ENCODE data around the gene BLM.

Gene BLM

DNA sequence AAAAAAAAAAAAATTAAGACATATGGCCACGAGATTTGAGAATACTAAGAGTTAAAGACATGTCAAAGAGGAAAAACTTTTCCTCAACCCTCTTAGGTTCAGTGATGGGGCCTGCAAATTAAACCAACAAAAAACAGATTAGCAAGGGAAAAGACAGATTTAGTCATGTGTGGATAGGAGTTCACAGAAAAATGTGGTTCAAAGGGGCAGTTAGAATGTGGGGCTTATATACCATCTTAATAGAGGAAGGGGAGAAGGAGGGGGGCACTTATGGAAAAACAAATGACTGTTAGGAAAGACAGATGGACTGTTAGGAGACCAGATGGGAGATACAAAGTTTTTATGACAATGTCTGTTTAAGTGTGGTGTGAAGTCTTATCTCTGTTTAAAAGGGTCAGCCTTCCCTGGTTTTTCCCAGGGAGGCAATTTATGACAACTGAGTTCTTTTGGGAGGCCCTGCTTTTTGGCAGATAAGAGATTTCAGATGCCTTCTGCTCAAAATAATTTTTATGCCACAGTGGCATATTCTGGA lies 82.6 kb downstream of the BLM start:
- DNase-seq = no peak

DNA sequence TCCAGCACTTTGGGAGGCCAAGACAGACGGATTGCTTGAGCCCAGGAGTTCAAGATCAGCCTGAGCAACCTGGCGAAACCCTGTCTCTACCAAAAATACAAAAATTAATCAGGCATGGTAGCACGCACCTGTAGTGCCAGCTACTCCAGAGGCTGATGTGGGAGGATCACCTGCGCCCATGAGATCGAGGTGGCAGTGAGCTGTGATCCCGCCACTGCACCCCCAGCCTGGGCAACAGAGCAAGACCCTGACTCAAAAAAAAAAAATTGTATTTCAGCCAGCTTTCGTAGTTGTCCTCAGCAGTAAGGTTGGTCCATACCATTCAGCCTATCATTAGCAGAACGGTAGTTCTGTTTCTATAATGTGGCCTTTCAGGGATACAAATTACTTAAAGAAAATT lies 84.7 kb downstream of the BLM start:
- DNase-seq = no peak

DNA sequence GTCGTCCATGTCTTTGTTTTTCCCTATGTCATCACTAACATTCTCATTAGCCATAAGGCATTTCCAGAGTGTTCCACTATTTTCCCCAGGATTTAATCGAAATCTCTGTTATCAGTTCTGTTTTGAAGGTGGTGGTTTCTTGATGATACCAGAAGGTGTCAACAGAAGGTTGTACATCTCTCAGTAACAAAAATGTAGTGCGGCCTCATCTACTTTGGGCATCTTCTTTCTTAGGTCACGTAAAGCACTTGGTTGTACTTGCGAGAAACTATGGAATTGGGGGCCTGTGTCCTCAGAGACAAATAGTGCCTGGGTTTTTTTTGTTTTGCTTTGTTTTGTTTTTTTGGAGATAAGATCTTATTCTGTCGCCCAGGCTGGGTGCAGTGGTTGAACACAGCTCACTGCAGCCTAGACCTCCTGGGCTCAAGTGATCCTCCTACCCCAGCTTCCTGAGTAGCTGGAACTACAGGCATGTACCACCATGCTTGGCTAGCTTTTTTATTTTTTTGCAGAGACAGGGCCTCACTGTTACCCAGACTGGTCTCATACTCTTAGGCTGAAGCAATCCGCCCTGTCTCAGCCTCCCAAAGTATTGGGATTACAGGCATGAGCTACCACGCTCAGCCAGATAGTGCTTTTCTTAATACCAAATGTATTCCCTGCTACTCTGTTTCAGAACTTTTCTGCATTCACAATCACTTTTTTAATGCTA lies 90.1 kb downstream of the BLM start:
- DNase-seq = no peak

DNA sequence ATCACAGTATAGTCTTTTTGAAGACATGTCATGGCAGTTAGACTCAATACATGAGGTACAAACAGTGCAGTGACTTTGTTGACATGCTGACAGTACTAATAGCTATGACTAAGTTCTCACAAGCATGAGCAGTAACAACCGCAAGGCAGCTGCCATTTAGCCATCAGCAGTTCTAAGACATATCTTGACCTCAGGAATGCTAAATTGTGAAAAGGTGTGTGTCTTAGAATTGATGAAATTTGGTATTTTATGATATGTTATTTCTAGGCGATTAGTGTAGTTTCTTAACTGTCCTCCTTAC lies 90.6 kb downstream of the BLM start:
- no peak for DNase-seq

DNA sequence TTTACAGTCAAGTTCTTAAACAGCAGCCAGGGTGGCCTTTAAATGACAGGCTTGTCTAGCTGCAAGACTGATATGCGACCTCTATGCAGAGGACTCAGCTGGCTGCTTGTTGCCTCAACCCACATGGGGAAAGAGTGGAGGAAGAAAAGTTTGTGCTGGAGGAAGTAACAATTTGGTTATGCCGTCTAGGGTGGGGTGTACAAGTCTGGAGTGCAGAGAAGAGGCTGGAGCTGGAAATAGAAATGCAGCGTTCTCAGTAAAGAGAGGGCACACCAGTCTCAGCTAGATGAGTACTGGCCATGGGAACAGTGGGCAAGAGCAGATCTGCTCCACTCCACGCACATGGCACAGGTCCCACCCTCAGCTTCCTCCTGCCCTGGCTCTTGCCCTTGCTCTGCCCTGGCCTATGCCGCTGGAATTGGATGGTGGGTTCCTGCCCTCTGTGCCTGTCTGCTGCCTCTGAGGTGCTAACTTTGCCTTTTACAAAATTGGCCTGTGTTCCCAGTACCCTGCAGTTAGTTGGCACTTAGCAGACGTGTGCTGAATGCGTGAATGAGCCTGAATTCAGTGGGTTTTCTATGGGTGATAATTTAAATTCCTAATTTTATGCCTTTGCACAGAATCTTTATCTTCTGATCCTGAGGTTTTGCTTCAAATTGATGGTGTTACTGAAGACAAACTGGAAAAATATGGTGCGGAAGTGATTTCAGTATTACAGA lies 91.5 kb downstream of the BLM start:
- no peak for DNase-seq

DNA sequence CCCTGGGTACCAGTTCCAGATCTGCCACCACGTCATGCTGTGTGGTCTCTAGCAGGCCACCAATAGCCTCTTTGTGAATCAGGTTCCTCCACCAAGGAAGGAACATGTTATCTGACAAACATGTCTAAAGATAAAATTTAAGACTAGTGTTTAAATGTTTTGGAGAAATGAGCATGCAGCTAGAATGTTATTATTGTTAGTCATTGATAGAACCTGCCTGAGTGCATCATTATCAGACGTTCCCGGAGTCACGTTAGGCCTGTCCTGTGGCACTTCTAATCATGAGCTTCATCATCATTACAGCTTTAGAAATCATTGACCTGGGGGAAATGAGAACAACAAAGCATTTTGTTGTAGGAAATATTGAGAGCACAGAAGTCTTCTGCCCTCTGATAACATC lies 92.4 kb downstream of the BLM start:
- DNase-seq = no peak

DNA sequence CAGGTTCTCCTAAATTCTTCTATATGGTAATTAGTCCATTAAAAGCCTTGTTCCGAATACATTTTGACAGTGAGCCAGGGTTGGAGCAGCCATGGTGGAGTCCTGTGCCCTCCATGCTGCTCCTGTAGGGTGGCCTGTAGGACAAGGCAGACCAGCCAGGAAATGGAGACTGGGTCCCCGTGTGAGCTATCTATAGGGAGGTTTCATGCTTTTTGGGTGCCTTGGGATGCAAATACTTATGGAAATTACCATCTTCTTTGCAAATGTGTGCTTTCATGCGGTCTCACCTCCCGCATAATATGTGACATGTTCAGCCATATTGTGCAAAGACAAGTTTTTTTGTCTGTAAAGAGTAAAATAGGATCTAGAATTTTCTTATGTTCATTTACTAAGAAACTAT lies 93.2 kb downstream of the BLM start:
- no peak for DNase-seq

DNA sequence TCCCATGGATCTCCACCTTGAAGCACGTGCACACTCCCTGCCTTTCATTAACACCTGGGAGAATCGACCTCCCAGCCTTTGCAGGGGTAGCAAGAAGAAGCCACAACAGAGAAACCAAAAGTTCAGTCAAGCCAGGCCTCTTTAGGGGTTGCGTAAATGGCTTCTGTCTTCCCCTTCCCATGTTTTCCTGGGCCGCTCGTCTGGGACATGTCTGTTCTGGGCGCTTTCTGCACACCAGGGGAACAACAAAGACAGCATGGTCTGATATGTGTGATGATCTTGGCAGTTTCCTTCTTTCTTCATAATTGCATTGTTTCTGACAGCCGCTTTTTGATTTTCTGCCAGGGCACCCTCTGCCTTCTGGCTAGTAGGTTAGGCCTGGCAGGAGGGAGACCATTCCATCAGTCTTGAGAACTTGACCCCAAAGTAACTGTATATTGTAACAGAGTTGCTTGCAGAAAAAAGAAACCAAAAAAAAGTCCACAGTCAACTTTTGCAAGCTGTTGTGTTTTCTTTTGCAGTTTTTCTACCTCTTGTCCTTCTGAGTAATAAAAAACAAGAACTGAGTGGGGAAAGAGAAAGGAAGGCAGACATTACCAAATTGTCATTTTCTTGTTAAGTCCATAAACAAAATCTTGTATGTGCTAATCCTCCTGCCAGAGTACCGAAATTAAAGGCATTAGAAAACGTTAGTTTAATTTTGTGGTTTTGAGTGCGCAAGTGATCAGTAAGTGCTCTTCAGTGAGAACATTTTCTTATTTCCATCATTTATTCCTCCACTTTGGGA lies 95.2 kb downstream of the BLM start:
- no peak for DNase-seq

DNA sequence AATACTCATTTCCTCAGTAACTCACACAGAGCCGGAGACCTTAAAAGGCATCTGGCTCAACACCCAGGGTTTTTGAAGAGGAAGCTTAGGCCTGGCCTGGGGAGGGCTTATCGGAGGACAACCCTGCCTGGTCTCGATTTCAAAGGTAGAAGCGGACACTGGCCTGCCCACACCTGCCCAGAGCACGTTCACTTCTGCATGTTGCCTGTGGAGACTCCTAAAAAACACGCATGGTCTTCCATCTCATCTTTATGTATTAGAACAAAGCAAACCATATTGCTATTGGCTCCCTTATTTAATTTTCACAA lies 95.8 kb downstream of the BLM start:
- no peak for DNase-seq

DNA sequence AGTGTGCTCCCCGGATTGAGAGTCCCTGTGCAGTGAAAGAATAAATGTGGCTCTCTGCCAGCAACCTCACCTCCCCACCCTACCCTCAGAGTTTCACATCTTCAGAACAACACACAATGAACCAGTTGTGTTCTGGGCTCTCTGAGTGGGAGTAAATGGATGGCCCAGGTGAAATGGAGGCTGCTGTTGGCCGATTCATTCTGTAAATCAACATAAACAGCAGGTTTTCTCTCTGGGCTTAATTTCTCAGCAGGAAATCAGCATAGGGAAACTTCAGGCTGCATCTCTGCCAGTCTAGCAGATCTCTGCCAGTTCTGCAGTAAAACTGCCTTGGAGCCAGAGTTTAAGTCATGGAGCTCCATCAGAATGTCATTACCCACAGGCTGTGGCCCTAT lies 96.6 kb downstream of the BLM start:
- DNase-seq = no peak

DNA sequence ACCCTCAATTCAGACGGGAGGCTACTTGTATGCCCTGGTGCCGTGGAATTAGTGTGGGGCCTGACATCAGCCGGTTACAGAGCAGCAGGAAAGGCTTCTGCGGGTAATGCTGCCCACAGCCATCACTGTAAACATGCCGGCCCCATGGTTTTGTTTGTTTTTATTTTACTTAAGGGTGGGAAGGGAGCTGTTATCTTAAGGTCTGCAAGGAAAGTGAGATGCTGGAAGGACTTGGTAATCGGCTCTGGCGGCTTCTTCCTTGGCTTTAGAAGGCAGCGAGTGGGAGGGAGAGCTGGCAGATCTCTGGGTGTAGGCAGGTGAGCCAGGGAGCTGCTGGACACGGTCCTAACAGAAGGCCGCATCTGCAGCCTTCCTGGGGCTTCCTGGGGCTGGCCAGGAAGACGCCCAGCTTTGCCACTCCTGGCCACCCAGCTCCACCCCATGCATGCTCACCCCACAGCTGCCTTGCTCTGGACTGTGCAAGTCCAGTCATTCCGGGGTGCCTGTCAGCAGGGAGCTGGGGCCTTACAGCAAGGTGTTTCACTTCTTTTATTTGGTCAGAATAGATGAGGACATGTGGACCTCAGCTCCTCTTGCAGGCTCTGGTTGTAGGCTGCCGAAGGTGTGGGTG lies 97.2 kb downstream of the BLM start:
- no peak for DNase-seq

DNA sequence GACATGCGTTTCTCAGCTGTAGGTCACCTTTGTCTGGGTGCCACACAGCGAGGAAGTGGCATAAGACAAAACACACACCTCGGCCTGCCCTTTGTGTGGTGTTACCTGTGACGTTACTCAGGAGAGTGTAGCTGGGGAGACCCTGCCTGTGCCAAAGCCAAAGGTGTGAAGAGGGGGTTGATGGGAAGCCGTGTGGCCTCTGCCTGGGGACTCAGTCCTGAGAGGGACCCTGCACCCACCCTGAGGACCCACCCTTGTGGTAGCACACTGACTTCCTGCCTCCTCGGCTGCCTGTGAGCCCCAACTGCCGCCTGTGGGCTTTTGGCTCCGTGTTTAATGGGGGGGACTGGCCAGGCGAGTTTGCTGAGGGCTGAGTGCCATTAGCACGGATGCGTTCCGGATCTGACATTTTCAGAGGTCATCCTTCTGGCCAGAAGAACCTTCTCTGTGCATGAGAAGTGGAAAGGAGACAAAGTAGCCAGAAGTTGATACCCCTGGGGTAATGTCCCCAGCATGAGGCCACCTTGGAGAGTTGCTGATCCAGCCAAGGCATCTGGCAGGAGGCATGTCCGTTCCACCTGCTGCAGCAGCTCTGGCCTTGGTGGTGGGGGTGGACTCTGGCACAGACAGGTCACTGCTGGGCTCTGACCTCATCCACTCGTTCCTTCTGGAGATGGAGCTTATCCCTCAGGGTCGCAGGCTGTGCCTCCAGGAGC lies 99.4 kb downstream of the BLM start:
- no peak for DNase-seq

DNA sequence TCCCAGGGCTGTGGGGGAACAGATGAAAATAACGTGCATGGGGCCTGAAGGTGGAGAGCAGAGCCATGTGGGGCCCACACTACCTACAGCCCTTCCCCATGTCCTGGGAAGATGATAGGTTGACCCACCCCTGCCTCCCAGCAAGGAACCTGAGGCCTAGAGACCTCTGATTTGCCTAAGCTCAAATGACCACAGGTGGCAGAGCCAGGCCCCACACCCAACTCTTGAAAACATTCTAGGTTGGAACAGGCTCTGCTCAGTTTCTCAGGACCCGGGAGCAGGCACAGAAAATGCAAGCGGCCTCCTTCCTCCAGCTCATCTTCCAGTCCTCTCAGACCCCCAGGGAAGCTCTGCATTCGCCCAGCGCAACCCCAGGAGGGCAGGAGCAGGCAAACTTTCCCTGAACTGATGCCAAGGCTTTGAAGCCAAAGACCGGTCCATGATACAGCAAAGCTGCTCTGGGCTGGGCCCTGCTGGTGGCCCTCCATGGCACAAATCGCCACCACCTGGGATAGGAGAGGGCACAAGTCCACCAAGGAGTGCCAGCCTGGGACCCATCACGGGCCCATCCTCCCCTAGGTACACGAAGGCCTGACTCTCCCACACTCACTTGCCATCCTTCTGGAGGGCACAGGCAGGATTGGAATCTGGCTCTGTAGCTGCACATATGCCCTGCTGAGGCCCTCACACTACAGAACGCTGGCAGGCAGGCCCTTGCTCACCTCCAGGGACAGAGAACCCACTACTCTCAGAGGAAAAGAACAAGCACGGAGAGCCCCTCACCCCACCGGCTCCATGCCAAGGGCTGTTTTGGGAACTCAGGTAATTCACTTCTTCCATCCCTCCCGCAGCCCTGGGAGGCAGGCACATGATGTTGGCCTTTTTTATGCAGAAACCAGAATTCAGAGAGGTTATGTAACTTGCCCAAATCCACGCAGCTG lies 100.2 kb downstream of the BLM start:
- no peak for DNase-seq

DNA sequence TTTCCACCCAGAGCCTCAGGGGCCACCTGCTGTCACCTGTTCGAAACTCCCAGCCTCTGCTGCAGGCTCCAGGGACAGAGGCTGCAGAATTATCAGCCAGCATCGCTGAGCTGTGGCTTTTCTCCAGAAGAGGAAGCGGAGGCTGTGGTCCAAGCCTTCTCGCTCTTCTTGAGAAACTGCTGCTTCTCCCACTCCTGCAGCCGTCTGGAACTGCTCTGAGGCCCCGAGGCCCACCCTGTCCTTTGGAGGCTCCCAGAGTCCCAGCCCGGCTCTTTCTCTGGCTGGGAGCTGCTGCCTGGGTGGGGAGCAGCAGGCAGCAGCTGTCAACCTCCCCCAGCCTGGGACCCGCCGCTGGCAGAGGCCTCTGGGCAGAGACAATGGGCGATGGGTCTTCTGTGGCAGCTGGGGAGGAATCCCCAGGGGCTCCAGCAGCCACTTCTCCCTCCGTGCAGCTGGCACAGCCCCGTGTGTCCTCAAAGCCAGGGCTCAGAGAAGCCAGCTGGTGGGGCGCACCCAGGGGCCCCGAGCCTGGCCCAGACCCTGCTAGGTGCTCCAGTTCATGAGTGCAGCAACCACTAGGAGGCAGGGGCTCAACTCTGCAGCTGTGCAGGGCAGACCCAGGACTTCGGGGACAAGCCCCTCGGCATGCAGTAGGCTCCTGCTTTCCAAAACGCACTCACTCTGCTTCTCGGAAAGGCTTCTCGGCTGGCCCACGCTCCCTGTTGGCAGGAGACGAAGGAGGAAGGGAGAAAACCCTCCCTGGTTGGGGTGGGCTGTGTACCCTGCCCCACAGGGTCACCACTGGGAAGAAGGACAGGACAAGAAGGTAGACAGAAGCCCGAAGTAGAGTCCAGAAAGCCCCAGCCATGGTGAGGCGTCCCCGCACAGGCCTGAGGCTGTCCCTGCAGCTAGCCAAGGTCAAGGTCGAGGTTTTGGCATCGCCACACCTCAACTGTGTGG lies 101.4 kb downstream of the BLM start:
- DNase-seq = peak; percentile 45

DNA sequence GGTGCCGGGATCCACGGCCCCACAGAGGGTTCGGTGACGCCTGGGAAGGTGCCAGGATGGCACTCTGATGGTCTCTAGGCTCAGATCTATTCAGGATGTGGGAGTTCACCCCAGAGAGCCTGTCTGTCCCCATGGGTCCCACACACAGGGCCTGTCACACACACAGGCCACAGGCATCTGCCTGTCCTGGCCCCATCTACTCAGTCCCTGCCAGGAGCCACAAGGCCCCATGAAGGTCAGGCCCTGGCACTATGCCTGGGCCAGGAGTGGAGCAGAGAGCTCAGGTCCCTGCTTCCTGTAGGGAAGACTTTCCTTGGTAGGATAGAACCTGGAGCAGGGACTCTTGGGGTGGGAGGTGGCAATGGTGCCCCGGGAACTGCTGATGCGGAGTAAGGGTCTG lies 102.2 kb downstream of the BLM start:
- DNase-seq = peak; percentile 23

DNA sequence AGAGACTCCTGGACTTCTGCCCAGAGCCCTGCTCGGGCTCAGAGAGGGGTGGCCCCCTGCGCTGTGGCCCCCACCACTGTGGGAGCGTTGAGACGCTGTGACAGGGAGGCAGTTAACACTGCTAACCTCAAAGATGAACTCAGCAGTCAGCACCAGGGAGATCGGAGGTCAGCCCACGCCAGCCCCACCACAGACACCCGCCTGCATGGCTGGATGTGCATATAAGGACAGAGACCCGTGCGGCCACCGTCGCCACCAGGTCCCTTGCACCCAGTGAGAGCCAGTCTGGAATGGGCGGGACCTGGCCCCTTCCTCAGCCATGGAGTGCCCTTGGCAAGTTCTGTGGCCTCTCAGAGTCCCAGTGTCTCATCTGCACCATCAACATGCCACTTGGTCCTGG lies 102.7 kb downstream of the BLM start:
- DNase-seq = no peak

DNA sequence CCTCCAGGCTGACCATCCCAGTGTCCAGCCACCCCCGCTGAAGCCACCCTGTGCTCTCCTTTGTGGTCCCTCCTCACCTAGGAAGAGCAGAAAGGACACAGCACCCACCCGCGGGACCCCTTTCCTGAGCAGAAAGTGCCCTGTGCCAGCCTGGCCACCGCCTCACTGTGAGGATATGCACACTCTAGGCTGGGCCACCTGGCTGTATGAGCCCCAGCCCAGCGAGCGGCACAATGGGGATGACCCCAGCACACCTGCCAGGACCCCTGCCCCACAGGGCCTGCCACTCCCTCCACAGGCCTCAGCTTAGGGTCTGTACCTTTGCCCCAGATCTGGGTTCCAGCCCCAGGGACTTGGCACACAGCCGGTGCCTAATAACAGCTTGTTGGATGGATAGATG lies 103.3 kb downstream of the BLM start:
- DNase-seq = no peak

DNA sequence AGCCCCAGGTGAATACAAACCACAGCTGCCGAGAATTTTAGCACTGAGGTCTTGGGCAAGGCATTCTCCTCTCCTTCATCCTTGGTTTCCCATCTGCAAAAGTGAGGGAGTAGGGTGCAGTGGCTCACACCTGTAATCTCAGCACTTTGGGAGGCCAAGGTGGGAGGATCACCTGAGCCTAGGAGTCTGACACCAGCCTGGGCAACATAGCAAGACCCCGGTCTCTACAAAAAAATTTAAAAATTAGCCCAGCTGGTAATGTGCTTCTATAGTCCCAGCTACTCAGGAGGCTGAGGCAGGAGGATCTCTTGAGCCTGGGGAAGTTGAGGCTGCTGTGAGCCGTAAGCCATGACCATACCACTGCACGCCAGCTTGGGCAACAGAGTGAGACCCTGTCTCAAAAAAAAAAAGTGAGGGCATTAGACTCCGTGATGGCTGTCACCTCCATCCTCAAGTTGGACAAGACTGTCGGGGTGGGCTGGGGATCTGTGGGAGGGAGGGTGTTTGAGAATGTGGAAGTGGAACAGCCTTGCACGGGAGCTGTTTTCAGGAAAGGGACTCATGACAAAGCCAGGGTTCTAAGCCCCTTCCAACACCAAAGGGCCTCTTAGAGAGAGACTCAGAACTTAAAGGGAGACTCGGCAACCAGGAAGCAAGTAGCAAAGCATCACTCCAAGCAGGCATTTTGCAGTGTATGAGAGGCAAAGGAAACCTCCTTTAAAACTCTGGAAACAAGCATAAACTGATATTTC lies 105.2 kb downstream of the BLM start:
- no peak for DNase-seq

DNA sequence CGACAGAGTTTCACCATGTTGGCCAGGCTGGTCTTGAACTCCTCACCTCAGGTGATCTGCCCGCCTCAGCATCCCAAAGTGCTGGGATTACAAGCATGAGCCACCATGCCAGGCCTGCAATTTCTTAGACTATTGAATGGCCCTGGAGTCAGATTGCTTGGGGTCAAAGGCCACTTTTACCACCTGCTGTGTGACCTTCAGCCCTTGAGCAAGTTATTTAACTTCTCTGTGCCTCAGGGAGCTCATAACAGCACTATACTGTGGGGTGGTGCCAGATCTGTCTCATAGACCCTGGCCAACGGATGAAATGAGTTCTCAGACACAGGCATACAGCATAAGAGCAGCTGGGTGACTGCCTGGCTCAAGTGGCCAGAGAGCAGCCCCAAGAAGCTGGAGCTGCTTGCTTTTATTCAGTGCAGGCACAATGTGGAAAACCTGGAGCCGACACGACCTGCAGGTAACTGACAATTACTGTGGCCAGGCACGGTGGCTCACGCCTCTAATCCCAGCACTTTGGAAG lies 106.4 kb downstream of the BLM start:
- no peak for DNase-seq

Measured in RPMI8226 (cell line).